Mesendoderm (in vitro differentiated cells): ENCODE data around the gene RPL27.
"Not testable (repeated sequence)": the region's sequence is repeated elsewhere in the genome, so short reads cannot be mapped to it uniquely, and the experiment has no call there.

Experiments used
- DNase-seq: peaks from one replicate; pipeline ENCODE4 v3.0.0; 2013
- H2AK5ac ChIP-seq: 2 replicates; pipeline ENCODE4 v1.6.1; 2013; ENCODE audit warnings: low read length, inconsistent platforms
- H2BK120ac ChIP-seq: 2 replicates; pipeline ENCODE4 v1.6.1; 2013; ENCODE audit warnings: low read depth, mild to moderate bottlenecking, low read length, moderate library complexity, mixed read lengths
- H2BK15ac ChIP-seq: replicated peaks from 2 replicates; pipeline ENCODE4 v1.6.1; 2013; ENCODE audit warnings: low read depth, mild to moderate bottlenecking, moderate library complexity
- H2BK5ac ChIP-seq: 2 replicates; pipeline ENCODE4 v1.6.1; 2013; ENCODE audit warnings: low read length, inconsistent platforms
- H3K18ac ChIP-seq: 2 replicates; pipeline ENCODE4 v1.6.1; 2013; ENCODE audit warnings: mild to moderate bottlenecking, low read length, mixed read lengths
- H3K23ac ChIP-seq: one replicate; pipeline ENCODE4 v1.6.1; 2013; ENCODE audit warnings: low read length
- H3K27ac ChIP-seq: 2 replicates; pipeline ENCODE4 v1.5.1; 2013; ENCODE audit warnings: low read depth, mild to moderate bottlenecking, inconsistent platforms, low read length, moderate library complexity
- H3K27me3 ChIP-seq: 2 replicates; pipeline ENCODE4 v1.6.1; 2013; ENCODE audit warnings: low read length, control low read depth, mild to moderate bottlenecking, inconsistent platforms; ENCODE audit not compliant: insufficient read depth, poor library complexity
- H3K36me3 ChIP-seq: 2 replicates; pipeline ENCODE4 v1.6.1; 2013; ENCODE audit warnings: low read length, inconsistent platforms; ENCODE audit not compliant: control insufficient read depth, insufficient read depth
- H3K4ac ChIP-seq: one replicate; pipeline ENCODE4 v1.6.1; 2013; ENCODE audit warnings: low read depth, mild to moderate bottlenecking, low read length, moderate library complexity
- H3K4me1 ChIP-seq: 2 replicates; pipeline ENCODE4 v1.6.1; 2013; ENCODE audit warnings: low read depth, low read length, inconsistent platforms; ENCODE audit not compliant: control insufficient read depth
- H3K4me2 ChIP-seq: 2 replicates; pipeline ENCODE4 v1.6.1; 2013; ENCODE audit warnings: low read length
- H3K4me3 ChIP-seq: 2 replicates; pipeline ENCODE4 v1.5.1; 2013; ENCODE audit warnings: mild to moderate bottlenecking, low read length
- H3K56ac ChIP-seq: one replicate; pipeline ENCODE4 v1.6.1; 2013; ENCODE audit warnings: low read length
- H3K79me1 ChIP-seq: 2 replicates; pipeline ENCODE4 v1.6.1; 2013; ENCODE audit warnings: low read length, inconsistent platforms
- H3K79me2 ChIP-seq: 2 replicates; pipeline ENCODE4 v1.6.1; 2013; ENCODE audit warnings: mild to moderate bottlenecking, low read length; ENCODE audit not compliant: control insufficient read depth, insufficient read depth
- H3K9ac ChIP-seq: 2 replicates; pipeline ENCODE4 v1.6.1; 2013; ENCODE audit warnings: low read length, inconsistent platforms
- H4K5ac ChIP-seq: one replicate; pipeline ENCODE4 v1.6.1; 2013; ENCODE audit warnings: low read length
- H4K8ac ChIP-seq: one replicate; pipeline ENCODE4 v1.6.1; 2013; ENCODE audit warnings: low read depth, mild to moderate bottlenecking, control low read depth, low read length, moderate library complexity
- WGBS: extraction: QIAGEN DNeasy Blood & Tissue Kit; methylation state at CpG from one replicate; pipeline ENCODE4 v1.1.7; 2013; ENCODE audit warnings: low lambda C conversion rate, missing lambda C conversion rate; ENCODE audit not compliant: insufficient coverage; ENCODE audit errors: extremely low coverage; 5-methylcytosine and 5-hydroxymethylcytosine counted together

The RPL27 gene

GRCh38 chr17:42969001-42969581 lies 29.1 kb upstream of the RPL27 start:
- H3K4me2 ChIP-seq, result no peak overlapping the region

DNA sequence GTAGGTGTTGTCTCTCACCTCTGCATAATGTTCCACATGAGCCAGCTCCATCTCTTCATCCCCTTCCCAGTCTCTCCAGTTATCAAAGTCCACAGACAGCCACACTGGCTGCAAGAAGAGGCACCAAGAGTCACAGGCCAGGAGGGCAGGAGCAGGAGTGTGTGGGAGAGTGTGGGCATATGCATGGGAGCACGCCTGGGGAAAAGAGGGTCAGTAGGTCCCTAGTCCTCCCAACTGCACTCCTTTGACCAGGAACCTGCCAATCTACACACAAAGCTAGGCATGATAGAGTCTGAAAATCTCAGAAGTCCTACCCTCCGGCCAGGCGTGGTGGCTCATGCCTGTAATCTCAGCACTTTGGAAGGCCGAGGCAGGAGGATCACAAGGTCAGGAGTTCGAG lies 26.6 kb upstream of the RPL27 start:
- no CpG with 5 or more reads among the region's 5 CpGs for WGBS
- Histone ChIP-seq H3K4me1 (no peaks in the 10 kb centered on the region), H3K27ac (no peak overlapping the region), H3K4me3 (no peak overlapping the region), H3K56ac (no peak overlapping the region), H4K8ac (no peak overlapping the region), H3K79me1 (no peaks in the 10 kb centered on the region), H2BK15ac (no peak overlapping the region), H4K5ac (no peak overlapping the region), H3K9ac (no peak overlapping the region), H2BK5ac (no peak overlapping the region), H3K18ac (no peak overlapping the region), H3K27me3 (no peaks in the 10 kb centered on the region), H3K4ac (no peak overlapping the region), H3K23ac (no peak overlapping the region), H2AK5ac (no peak overlapping the region), H3K36me3 (no peaks in the 10 kb centered on the region), H3K4me2 (no peak overlapping the region), H3K79me2 (no peaks in the 10 kb centered on the region), H2BK120ac (no peak overlapping the region)
- DNase-seq, result no peak

More at GRCh38 chr17:42969001-42969581, 29.1 kb upstream of the RPL27 start:
- no peak for DNase-seq
- H3K79me1 ChIP-seq, result no peaks in the 10 kb centered on the region
- H3K18ac ChIP-seq, result no peak overlapping the region
- H3K4me1 ChIP-seq, result no peaks in the 10 kb centered on the region
- no peak overlapping the region for H3K9ac ChIP-seq
- H2BK5ac ChIP-seq, result no peak overlapping the region
- WGBS, result no CpG with 5 or more reads among the region's 5 CpGs
- no peak overlapping the region for H3K4ac ChIP-seq
- H3K4me3 ChIP-seq, result no peak overlapping the region
- no peaks in the 10 kb centered on the region for H3K36me3 ChIP-seq
- H3K27me3 ChIP-seq, result no peaks in the 10 kb centered on the region
- H3K27ac ChIP-seq, result no peak overlapping the region
- H2AK5ac ChIP-seq, result no peak overlapping the region
- H2BK15ac ChIP-seq, result no peak overlapping the region
- H2BK120ac ChIP-seq, result no peak overlapping the region
- no peak overlapping the region for H3K56ac ChIP-seq
- no peak overlapping the region for H4K8ac ChIP-seq
- no peak overlapping the region for H4K5ac ChIP-seq
- no peak overlapping the region for H3K23ac ChIP-seq
- H3K79me2 ChIP-seq, result no peaks in the 10 kb centered on the region

DNA sequence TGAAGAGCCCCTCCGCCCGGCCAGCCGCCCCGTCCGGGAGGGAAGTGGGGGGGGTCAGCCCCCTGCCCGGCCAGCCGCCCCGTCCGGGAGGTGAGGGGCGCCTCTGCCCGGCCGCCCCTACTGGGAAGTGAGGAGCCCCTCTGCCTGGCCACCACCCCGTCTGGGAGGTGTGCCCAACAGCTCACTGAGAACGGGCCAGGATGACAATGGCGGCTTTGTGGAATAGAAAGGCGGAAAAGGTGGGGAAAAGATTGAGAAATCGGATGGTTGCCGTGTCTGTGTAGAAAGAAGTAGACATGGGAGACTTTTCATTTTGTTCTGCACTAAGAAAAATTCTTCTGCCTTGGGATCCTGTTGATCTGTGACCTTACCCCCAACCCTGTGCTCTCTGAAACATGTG lies 24.9 kb upstream of the RPL27 start:
- not testable (repeated sequence) for H3K36me3 ChIP-seq, H3K79me1 ChIP-seq, H3K4me1 ChIP-seq, H3K4me3 ChIP-seq, H3K23ac ChIP-seq, H2BK120ac ChIP-seq, H3K18ac ChIP-seq, H4K8ac ChIP-seq, H2AK5ac ChIP-seq, H3K79me2 ChIP-seq, H3K56ac ChIP-seq, H3K4ac ChIP-seq, H2BK5ac ChIP-seq, H3K27ac ChIP-seq, H3K4me2 ChIP-seq, DNase-seq, H3K9ac ChIP-seq, H2BK15ac ChIP-seq, H4K5ac ChIP-seq, H3K27me3 ChIP-seq
- no CpG with 5 or more reads among the region's 18 CpGs for WGBS

DNA sequence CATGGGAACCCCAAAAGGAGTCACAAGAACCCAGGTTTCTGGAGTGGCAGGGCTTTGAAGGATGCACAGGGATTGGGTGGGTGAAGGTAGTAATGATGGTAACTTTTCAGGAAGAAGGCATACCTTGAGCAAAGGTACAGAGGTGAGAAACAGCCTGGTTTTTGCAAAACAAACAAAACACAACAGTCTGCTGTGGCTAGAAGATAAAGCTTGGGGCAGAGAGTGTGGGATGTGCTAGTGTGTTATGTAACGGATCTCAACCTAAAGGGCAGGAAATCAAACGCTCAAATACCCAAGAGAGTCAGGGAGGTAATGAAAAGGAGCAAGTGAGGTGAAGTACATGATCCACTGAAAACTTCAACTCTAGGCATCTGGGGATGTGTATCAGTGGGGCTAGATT lies 23.0 kb upstream of the RPL27 start:
- WGBS, result no CpG with 5 or more reads among the region's 2 CpGs
- no peak overlapping the region for H3K4ac ChIP-seq
- no peak overlapping the region for H3K27ac ChIP-seq
- no peak overlapping the region for H3K23ac ChIP-seq
- no peak overlapping the region for H2AK5ac ChIP-seq
- no peak overlapping the region for H2BK5ac ChIP-seq
- H4K8ac ChIP-seq, result no peak overlapping the region
- no peak overlapping the region for H4K5ac ChIP-seq
- H3K18ac ChIP-seq, result no peak overlapping the region
- H2BK120ac ChIP-seq, result no peak overlapping the region
- no peak overlapping the region for H2BK15ac ChIP-seq
- H3K4me2 ChIP-seq, result no peak overlapping the region
- no peak overlapping the region for H3K9ac ChIP-seq
- no peaks in the 10 kb centered on the region for H3K36me3 ChIP-seq
- no peak for DNase-seq
- H3K79me2 ChIP-seq, result no peaks in the 10 kb centered on the region
- peaks cover 1% of the 10 kb centered on the region for H3K4me1 ChIP-seq
- H3K56ac ChIP-seq, result no peak overlapping the region
- H3K27me3 ChIP-seq, result no peaks in the 10 kb centered on the region
- H3K79me1 ChIP-seq, result no peaks in the 10 kb centered on the region
- no peak overlapping the region for H3K4me3 ChIP-seq

DNA sequence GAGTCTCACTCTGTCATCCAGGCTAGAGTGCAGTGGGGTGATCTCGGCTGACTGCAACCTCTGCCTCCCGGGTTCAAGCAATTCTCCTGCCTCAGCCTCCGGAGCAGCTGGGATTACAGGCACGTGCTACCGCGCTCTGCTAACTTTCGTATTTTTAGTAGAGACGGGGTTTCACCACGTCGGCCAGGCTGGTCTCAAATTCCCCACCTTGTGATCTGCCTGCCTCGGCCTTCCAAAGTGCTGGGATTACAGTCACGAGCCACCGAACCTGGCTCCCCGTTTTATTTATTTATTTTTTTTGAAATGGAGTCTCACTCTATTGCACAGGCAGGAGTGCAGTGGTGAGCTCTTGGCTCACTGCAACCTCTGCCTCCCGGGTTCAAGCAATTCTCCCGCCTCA lies 22.5 kb upstream of the RPL27 start:
- H2BK5ac ChIP-seq, H3K27me3 ChIP-seq, H3K79me2 ChIP-seq, H2BK15ac ChIP-seq, H4K5ac ChIP-seq, H3K79me1 ChIP-seq, H3K4ac ChIP-seq, H3K4me1 ChIP-seq, H3K36me3 ChIP-seq, H3K4me2 ChIP-seq, H3K23ac ChIP-seq, H3K4me3 ChIP-seq, H4K8ac ChIP-seq, H3K27ac ChIP-seq, H2AK5ac ChIP-seq, H2BK120ac ChIP-seq, H3K9ac ChIP-seq, H3K56ac ChIP-seq, H3K18ac ChIP-seq, DNase-seq: not testable (repeated sequence)
- WGBS, result no CpG with 5 or more reads among the region's 16 CpGs
